ENCODE results near the gene TET3.

Gene TET3

GRCh38 chr2:73964223-73964622, 20.5 kb upstream of the TET3 start:
- no peak for DNase-seq (ENCODE audit: low spot score)

GRCh38 chr2:73965053-73965452, 19.7 kb upstream of the TET3 start:
- DNase-seq (ENCODE audit: low spot score): no peak

- no peak for DNase-seq (ENCODE audit: low spot score)
Measured at GRCh38 chr2:73968357-73968937, 16.3 kb upstream of the TET3 start.

GRCh38 chr2:73969356-73969755, 15.4 kb upstream of the TET3 start:
- DNase-seq (ENCODE audit: low spot score): no peak

GRCh38 chr2:73970141-73970803, 14.4 kb upstream of the TET3 start:
- no peak for DNase-seq (ENCODE audit: low spot score)

GRCh38 chr2:73970850-73971471, 13.7 kb upstream of the TET3 start:
- DNase-seq (ENCODE audit: low spot score): peak; percentile 55

- no peak for DNase-seq (ENCODE audit: low spot score)
Measured at GRCh38 chr2:73971722-73972121, 13.0 kb upstream of the TET3 start.

GRCh38 chr2:73972846-73973245, 11.9 kb upstream of the TET3 start:
- DNase-seq (ENCODE audit: low spot score): no peak

GRCh38 chr2:73975731-73976130, 9.0 kb upstream of the TET3 start:
- no peak for DNase-seq (ENCODE audit: low spot score)

GRCh38 chr2:73976803-73977202, 7.9 kb upstream of the TET3 start:
- no peak for DNase-seq (ENCODE audit: low spot score)

GRCh38 chr2:73977466-73977865, 7.2 kb upstream of the TET3 start:
- DNase-seq (ENCODE audit: low spot score): no peak

- DNase-seq (ENCODE audit: low spot score): no peak
Measured at GRCh38 chr2:73979021-73979420, 5.7 kb upstream of the TET3 start.

- DNase-seq (ENCODE audit: low spot score): no peak
Measured at GRCh38 chr2:73979686-73980085, 5.0 kb upstream of the TET3 start.

- no peak for DNase-seq (ENCODE audit: low spot score)
Measured at GRCh38 chr2:73980566-73980965, 4.1 kb upstream of the TET3 start.

- no peak for DNase-seq (ENCODE audit: low spot score)
Measured at GRCh38 chr2:73981081-73982001, 3.4 kb upstream of the TET3 start.

- DNase-seq (ENCODE audit: low spot score): no peak
Measured at GRCh38 chr2:73982140-73982617, 2.5 kb upstream of the TET3 start.

GRCh38 chr2:73983322-73984202, 1.1 kb upstream of the TET3 start:
- DNase-seq (ENCODE audit: low spot score): peak; percentile 48

- DNase-seq (ENCODE audit: low spot score): no peak
Measured at GRCh38 chr2:73984922-73985307, 205 bp downstream of the TET3 start.

GRCh38 chr2:73985308-73986084, 786 bp downstream of the TET3 start:
- no peak for DNase-seq (ENCODE audit: low spot score)

GRCh38 chr2:73986085-73986681, 1.5 kb downstream of the TET3 start:
- no peak for DNase-seq (ENCODE audit: low spot score)
